HUDEP-2 (cell line): ENCODE results near the gene ADSS1.

Experiments
- DNase-seq, 76 experiments: peaks; one replicate each; lab custom pipeline; 2025; ENCODE audit not compliant: unreplicated experiment in 76 of 76; lab: John Stamatoyannopoulos, UW

ADSS1 gene

DNA sequence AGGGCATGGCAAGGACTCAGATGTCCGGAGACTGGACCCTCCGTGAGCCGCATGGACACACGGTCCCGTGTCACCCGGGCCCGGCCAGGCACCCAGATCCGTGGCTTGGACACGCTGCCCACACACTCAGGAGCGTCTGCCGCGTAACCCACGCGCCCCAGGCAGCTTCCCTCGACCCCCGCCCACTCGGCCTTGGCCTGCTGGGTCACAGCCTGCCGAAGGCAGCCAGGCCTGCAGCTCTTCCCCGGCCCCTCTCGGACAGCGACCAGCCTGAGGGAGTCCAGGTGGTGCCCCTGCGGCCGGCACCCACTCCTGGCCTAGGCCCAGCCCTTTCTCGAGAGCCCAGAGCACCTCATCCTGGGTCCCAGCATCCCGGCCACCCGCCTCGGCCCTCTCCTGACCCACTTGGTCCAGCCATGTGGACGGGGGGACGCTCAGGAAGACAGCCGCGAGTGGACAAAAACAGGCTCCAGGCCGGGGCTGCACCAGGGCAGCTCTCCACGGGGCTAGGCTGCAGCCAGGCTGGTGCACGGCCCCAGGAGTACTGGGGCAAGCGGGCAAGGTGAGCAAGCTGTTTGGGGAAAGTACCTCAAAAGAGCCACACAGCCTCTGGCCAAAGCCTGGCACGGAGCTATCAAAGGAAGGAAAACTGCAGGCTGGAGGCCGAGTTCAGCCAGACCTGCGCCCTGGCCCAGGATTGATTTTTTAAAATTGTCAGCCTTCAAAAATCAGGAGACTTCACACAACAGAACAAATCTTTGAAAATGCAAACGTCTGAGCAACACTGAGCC lies 65.0 kb downstream of the ADSS1 start:
- DNase-seq: no peak

DNA sequence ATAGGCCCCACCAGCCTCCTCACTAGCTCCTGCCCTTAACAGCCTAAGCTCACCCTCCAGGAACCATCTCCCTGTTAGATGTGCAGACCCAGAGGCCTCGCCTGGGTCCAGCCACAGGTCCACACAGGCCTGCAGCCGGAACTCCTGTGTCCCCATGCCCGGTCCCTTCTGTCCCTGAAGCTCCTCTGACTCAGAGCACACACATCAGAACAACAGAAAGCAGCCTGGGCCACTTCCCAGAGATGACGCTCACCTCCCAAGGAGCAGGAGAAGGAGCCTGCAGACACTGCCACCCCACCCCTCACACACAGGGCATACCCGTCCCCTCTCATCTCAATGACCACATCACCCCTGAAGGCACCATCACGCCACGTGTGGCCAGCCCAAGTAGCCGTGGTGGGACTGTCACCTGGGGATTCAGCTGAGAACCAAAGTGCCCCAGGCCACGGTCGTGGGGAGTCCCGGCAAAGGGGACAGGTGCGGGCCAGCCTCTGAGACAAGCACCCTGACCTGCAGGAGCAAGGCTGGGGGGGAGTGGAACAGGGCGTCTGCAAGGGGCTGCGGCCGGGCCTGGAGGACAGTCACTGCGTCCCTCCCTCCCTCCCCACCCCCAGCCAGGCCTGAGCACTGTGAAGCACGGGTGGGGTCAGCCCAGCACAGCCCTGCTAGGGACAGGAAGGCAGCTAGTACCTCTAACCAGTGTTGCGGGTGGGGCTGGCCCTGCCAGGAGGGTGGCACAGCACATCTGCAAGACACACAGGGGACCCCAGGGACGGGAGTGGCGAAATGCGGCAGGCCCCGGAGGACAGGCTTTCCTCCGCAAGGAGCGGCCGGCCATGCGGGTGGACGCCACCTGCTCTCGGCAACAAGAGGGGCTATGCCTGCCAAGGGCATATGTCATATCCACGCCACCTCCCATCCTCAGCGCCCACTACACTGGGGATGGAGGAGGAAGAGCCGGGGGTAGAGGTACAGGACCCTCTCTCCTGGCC lies 66.0 kb downstream of the ADSS1 start:
- DNase-seq: no peak

DNA sequence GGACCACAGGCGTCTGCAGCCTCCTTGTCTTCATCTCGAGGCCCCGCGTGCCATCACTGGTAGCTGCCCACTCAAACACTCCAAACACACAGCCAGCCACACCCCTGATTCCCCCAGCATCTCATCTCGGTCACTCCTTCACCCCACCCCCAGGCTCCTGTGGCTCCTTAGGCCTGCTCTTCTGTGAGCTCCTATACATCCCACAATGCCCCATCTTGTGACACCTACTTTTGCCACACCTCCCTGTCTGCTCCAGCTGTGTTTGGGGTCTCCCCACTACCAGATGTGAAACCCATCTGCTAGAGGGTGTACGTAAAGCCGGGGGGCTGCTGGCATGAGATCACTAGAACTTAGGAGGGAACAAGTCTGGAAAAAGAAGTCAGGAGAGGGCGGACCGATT lies 67.4 kb downstream of the ADSS1 start:
- no peak for DNase-seq

DNA sequence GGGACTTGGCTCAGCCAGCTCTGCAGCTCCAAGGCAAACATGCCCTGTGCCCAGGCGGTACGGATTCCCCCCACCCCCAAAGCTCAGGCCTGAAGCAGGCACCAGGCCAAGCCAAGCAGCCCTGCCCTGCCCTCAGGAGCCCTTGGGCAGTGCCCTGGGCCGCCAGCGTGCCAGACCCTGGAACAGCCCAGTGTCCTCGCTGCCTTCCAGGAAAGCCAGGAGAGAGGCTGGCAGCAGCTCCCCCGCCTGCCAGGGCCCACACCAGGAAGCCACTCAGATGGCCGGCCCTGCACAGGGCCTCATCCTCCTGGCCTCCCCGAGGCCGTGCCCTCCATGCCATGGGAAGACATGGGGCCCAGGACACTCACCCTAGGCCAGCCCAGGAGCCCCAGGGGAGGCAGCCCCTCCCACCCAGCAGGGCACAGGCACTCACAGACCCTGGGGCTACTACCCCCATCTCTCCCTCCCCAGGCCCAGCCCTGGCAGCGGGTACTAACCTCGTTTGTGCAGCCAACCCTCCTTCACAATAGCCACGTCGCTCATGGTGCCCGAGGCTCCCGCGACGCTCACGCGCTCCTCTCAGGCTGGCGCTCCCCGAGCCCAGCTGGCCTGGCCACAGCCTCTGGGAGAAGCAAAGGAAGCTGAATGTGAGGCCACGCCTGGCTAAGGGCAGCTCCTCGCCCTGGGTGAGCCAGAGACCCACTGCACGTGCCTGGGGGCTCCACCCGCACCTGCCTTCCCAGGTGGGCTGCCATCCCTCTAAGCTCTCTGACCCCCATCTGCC lies 68.3 kb downstream of the ADSS1 start:
- DNase-seq: peak in 2 of 76 experiments; percentile 11 to 21

DNA sequence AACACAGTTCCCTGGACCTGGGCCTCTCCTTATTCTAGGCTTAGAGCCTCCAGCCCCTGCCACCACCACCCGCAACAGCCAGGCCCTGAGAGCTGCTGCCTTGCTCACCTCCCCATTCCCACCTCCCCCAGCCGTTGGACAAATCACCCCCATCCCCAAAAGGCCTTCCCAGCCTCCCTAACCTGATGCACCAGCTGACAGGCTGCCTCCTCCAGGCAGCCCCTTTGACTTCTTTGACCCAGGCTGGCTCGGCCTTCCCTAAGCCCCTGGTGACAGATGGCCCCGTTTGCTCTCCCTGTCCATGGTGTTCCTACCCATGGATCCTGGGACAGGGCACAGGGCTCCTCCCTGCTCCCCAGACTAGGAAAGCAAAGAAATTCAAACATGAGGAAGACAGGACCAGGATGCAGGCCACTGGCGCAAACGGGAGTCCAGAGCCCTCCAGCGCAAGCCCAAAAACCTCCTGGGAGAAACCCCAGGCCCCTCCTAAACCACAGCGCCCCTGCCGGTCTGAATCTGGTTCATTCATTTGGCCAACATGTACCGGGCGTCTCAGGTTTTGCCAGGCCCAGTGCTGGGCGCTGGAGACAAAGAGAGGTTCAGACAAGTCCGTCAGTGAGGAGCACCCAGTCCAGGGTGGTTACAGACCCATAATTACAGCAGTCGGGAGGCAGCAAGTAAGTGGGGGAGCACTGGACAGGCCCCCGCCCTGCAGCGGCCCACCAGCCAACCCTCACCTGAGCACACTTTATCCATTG lies 69.1 kb downstream of the ADSS1 start:
- DNase-seq: no peak

DNA sequence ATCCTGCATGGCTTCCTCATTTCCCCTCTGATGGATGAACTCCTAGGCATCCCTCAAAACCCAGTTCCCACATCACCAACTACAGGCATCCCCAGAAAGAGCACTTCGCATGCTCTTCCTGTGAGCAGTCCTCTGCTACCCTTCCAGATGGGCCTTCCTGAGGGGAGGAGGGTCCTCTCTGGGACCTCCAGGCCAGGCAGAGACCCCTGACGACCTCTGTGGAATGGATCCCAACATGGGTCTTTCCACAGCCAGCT lies 69.6 kb downstream of the ADSS1 start:
- DNase-seq: no peak

DNA sequence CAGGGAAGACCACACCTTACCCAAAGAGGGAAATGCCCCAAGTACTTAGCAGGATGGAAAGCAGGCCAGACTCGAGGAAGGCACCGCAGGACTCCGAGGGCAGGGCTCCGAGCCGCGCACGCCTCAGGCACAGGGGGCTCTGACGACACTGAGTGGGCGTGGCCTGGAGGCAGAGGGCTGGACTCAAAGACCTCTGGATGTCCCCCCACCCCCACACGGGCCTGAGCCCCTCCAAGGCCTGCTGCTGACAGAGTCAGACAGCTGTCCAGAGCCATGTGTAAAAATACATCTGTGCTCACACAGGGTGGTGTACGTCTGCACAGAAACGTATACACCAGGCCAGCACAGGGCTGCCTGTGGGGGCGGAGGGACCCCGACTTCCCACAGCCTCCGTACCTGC lies 70.1 kb downstream of the ADSS1 start:
- peak in 11 of 76 experiments; percentile 15 to 40 (median 28) for DNase-seq

DNA sequence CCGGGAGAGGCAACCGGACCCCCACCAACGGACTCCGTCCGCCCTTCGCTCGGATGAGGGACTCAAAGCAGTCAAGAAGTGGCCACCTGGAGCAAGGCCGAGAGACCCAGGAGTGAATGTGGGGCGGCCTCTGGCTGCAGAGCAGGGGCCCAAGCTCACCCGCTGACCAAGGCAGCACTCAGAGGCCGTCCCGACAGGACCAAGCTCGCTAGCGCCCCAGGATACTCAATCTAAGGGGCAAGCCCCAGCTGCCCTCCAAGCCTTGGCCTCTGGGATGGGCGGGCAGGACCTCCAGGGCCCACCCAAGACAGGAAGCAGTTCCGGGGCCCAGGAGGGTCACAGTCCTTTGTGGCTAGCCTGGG lies 70.6 kb downstream of the ADSS1 start:
- DNase-seq: peak in 2 of 76 experiments; percentile 26 to 37

DNA sequence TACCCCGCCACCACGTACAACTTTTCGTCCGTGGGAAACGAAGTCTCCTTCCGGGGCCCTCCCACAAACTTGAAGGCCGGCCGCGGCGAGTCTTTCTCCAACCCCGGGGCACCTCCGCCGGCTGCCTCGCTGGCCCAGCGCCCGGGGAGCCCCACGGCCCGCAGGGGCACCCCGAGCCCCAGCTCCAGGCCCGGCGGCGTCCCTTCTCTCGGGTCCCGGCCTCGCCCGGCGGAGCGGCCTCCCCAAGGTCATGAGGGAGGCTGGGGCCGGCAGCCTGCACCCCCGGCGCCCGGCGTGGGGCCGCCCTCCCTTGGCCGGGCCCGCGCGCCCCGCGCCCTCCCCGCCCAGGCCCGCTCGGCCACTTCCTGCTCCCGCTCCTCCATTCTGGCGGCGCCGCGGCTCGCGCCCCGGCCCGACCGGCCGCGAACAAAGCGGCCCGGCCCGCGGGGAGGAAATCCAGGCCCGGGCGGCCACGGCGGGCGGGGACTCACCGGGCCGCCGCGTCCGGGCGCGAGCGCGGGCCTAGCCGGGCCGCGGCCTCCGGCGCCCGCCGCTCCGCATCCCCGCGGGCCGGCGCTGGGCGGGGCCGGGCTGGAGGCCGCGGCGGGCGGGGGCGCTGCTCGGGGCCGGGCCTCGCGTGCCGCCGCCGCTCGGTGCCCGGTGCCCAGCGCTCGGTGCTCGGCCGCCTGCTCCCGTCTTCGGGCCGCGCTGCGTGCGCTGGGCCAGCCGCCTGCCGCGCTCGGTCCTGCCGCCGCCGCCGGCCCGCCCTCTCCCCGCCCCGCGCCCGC lies 71.2 kb downstream of the ADSS1 start, which contains the start of gene AKT1:
TSS of gene AKT1 (minus strand) at position 756 of the 788 bp plus-strand sequence. CDS start 3,105 bp downstream, outside the sequence.
- DNase-seq: peak in 3 of 76 experiments; percentile 21 to 44 (median 31)

DNA sequence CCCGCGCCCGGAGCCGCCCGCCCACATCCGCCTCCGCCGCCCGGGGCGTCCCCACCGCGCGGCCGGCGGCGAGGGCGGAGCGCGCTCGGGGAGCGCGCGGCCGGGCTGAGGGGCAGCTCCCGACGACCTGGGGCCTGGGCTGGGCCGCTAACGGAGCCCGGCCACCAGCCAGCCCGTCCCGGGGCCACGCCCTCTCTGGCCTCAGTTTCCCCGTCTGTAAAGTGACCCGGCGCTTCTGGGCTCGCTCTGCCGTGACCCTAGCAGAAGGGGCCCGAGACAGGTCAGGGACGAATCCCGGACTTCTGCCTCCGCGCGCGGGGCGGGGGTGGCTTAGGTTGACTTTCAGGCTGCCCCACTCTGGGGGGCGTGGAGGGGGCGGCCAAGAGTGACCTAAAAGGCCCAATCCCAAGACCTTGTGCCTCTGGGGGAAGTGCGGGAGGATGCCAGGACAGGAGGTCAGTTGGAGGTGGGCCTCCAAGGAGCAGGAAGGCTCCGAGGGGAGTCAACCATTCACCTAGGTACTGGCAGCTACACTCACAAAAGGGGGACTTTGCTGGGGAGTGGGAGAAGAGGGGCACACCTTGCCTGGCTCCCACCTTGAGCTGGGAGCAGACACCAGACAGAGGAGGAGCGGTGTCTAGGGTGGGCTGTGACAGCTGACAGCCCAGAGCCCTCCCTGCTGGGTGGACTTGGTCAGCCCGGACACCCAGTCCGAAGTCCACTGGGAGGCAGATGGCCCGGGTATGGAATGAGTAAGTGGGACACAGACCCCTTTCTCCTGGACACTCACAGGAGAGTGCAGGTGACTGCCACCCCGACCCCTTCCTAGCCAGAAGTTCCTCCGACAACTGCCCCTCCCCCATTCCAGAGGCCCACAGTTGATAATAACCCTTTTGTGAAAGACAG lies 72.0 kb downstream of the ADSS1 start:
- peak in 24 of 76 experiments; percentile 16 to 56 (median 36) for DNase-seq

DNA sequence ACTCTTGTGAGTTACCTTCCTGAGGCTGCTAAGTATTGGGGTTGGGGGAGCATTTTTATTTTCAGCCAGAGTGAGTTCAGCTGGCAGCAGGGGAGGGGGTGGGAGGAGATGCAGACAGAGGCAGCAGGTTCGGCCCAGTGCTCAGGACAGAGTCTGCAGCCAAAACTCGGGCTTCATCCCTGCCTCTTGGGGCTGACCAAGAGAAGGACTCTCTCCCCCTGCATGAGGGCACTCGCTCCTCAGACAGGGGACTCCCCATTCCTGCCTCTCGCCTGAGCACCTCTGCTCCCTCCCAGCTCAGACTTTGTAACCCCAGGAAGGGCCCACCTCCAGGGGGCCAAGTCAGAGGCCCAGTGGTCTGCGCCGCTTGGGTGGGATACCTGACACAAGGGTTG lies 72.7 kb downstream of the ADSS1 start:
- DNase-seq: no peak
